GM19240 (cell line): ENCODE data around the gene AHSG.

Source experiments
- DNase-seq: peaks from one replicate; pipeline ENCODE4 v3.0.0; 2011; ENCODE audit warnings: low spot score; ENCODE audit not compliant: insufficient read length

Gene AHSG

DNA sequence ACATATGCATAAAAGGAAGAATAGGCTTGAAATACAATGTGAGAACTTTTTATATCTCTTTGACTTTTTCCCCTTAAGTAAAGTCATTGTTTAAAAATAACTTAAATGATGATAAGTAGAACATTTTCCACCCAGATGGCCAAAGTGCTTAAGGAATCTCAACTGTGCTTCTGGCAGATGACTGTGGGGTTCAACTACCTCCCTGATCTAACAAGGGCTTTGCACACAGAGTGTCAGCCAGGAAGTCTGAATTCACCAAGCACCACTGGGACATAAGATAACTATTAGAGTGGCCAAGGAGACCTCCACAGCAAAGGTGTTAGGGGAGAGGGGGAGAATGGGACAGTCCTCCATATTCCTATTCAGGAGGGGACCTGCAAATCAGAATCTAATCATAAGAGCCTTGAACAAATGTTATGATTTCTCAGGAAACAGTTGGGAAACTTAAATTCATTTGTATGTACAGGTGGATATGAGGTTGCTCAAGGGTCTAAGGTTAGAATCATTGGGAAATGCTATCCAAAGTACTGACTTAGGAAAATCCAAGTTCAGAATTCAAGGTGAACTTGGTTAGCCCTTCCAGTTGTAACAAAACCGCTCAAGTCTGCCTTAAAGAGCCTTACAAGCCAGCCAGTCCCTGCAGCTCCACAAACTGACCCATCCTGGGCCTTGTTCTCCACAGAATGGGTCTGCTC is 27.1 kb downstream of the AHSG start, which contains the start of gene FETUB:
Gene FETUB, plus strand, starts transcription at position 622 of the 695 bp plus-strand sequence. Its CDS starts 62 bp downstream, at position 684.
- no peak for DNase-seq

GRCh38 chr3:186640473-186640818 is 27.6 kb downstream of the AHSG start:
- DNase-seq, result no peak

DNA sequence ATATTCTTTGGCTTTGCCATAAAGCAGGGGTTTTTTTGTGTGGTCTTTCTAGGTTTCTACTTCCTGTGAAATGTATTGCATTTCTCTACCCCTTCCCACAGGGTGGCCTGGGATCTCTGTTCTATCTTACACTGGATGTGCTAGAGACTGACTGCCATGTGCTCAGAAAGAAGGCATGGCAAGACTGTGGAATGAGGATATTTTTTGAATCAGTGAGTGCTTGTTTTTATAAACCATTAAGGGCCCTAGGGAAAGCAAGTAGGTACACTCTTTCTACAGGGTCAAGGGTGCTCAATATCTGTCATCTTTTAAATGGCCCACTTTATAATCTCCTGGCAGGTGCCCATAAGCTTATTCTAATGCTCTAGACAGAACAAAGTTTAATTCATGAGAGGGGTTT is 28.1 kb downstream of the AHSG start:
- DNase-seq, result no peak

DNA sequence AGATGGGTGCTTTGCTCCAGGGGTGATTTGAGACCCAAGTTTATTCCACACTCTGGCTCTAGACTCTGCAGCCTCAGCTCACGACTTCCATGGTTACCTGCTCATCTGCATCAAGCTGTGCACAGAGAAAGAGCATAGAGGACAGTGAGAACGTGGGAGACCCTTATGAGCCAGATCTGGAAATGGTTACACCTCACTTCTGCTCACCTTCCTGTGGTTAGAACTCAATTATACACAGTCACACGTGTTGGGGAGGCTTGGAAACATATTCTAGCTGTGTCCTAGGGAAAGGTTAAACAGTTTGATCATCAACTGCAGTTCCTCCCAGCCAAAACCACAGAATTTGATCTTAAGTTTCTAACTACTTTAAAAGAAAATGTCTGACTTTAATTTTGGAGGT is 29.2 kb downstream of the AHSG start:
- no peak for DNase-seq

GRCh38 chr3:186643493-186643892 is 30.6 kb downstream of the AHSG start:
- DNase-seq, result no peak

DNA sequence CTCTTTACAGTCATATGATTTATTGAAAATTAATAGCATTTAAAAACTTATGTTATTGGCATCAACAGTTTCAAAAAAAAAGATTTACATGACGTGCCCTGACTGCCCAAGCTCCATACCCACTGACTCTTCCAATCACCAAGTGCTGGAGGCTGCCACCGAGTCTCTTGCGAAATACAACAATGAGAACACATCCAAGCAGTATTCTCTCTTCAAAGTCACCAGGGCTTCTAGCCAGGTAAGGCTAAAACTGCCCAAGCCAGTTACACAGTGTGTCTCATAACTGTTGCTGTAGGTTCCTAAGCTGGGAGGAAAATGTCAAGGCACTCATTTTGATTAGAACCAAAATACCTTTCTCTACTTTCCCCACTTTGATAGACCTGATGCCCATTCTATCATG is 31.8 kb downstream of the AHSG start:
- DNase-seq, result no peak

GRCh38 chr3:186646106-186646505 is 33.2 kb downstream of the AHSG start:
- DNase-seq, result no peak

- no peak for DNase-seq
These were observed 34.0 kb downstream of the AHSG start for GRCh38 chr3:186646841-186647240.

GRCh38 chr3:186648851-186649250 is 36.0 kb downstream of the AHSG start:
- DNase-seq, result no peak

GRCh38 chr3:186651678-186652215 is 38.9 kb downstream of the AHSG start:
- no peak for DNase-seq

- peak; percentile 41 for DNase-seq
These were observed 40.3 kb downstream of the AHSG start for GRCh38 chr3:186653080-186653707.

GRCh38 chr3:186653984-186654383 is 41.1 kb downstream of the AHSG start:
- no peak for DNase-seq

DNA sequence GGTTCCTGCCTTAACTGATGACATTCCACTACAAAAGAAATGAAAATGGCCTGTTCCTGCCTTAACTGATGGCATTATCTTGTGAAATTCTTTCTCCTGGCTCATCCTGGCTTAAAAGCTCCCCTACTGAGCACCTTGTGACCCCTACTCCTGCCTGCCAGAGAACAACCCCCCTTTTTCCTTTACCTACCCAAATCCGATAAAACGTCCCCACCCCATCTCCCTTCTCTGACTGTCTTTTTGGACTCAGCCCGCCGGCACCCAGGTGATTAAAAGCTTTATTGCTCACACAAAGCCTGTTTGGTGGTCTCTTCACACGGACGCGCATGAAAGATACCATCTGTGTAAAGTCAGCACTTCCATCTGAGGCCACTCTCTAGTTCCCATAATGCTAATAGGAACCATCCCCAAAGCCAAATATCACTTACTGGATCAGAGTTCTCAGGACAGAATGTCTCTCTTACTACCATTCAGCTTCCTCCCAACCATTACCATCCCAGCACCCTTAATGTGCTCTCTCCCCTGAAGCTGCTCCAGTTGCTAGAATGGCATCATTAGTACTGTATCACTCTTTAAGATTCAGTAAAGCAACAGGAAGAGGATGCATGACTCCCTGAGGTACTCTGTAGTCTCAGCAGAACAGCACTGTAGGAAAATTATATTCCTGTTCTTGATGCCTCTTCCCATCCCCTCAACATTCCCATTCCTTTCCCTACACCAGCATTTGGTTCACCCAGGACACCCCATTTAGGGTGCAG is 50.7 kb downstream of the AHSG start:
- no peak for DNase-seq

DNA sequence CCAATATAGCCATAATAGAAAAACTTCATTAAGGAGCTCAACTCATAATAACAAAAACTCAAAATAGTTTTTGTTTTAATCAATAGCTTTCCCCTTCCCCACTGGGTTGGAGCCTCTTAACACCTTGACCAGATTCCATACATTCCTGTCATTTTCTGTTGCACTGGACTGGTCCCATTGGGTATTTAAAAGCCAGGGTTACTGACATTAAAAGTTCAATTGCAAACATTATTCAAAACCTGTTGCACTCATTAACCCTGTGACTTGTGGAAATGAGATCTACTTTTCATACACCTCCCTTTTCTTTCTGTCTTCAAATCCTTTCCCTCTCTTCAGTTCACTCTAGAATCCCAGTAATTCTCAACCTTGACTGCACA is 51.2 kb downstream of the AHSG start:
- DNase-seq, result no peak

DNA sequence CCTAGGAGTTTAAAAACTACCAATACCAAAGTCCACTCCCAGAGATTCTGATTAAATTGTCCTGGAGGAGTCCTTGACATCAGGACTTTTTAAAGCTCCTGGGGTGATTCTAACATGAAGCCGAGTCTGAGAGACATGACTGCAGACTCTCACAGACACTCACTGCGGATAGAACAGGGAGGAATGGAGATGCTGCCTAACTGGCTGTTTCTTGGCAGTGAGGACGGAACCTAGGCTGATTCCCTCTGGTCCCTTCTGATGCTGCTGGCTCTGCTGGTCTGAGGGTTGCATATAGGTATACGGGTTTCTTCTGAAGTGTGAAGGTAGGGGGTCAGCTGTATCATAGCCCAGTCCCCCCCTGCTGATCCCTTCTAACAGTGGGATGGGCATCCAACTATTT is 51.6 kb downstream of the AHSG start:
- DNase-seq, result no peak

DNA sequence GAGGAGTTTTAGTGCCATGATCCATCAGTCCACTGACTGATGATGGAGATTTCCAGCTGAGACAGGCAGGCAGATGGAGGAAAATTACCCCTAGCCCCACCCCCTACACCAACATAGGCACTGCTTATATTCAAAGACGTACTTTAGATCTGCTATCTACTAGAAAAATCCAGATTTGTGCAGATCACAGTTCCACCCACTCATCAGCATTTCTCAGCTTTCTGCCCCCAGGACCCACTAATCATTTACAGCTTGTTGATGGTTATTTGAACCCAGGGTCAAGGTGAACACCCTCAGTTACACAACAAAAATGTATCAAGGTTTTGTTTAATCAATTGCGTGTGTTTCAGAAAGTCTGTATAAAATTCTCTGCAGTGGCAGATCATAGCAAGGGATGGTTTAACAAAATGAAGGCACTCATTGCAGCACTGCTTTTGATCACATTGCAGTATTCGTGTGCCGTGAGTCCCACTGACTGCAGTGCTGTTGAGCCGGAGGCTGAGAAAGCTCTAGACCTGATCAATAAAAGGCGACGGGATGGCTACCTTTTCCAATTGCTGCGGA is 52.8 kb downstream of the AHSG start, which contains the start of gene HRG:
Gene HRG, plus strand, starts transcription at position 390 of the 564 bp plus-strand sequence. Its CDS starts 18 bp downstream, at position 408.
- no peak for DNase-seq

DNA sequence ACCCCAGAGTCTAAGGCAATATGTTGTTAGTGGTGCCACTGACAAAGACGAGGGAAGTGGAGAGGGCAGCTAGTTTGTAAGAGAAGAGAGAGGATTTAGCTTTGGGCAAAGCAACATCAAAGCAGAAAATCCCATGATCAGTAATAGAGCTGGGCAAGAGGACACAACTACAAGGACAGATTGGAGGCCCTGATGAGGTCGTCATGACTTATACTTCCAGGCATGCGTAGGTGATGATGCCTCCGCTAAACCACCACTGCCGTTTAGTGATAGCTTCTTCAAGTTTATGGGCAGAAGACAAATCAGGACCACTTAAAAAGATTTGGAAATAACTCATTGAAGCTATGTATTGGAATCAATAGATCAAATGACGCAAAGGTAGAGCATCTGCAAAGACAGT is 55.6 kb downstream of the AHSG start:
- DNase-seq, result no peak

DNA sequence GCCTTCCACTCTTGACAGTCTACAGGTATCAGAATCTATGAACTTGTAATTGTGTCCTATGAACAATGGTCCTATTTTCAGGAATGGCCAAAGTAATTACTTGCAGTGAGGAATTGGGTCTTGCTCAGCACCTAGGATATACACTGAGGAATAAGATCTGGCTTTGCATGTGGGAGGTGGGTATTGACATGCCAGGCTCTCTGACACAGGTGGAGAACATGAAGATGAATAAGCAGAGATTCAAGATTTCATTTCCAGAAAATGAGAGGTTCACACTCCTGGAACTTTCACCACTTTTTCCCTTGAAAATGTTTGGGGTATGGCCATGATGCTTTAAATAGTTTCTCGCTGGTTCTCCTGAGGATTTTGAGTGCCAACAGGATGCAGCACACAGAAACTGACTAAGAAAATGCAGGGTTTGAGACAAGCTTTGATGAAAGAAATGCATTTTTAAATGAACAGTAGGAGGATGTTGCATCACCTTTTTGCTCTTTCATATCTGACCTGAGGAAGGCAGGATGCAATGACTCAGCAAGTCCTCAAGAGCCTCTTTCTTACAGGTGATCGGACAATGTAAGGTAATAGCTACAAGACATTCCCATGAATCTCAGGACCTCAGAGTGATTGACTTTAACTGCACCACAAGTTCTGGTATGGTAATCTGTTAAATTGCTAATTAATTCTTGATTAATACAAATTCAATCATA is 56.7 kb downstream of the AHSG start:
- DNase-seq, result no peak

DNA sequence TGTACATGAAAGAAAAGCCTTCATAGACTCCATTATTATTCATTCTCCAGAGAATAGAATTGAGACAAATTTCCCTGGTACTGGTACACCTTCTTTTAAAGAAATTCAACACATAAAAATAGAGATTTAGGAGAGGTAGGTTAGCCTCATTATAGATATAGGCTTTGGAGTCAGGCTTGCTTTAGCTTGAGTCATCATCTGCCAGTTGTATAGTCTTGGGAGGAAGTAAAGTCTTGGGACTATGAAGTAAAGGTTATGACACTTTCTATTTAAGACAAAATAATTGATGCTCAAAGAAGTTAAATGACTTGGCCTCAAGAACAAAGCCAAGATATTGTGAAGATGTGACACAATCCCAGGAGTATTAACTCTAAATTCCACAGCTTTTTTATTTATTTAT is 57.3 kb downstream of the AHSG start:
- DNase-seq, result no peak
